Peyer's patch (tissue), 4 donors: Measurements from ENCODE around the gene FBLN1.

ENCODE experiments used
- POLR2A ChIP-seq, 2 donors: fragments of 450-650 bp; IDR thresholded peaks; one replicate each; pipeline ENCODE4 v1.5.1; 2017; ENCODE audit warnings: antibody characterized with exemption in 2 of 2, mild to moderate bottlenecking in 2 of 2, moderate library complexity in 2 of 2
- TF ChIP-seq, protein P1 (sequence below), 6 experiments: fragments of 450-650 bp in 4 of 6; fragments of 200-600 bp in 2 of 6; sonication (generic) in 1 of 6; IDR thresholded peaks; one replicate each; pipeline ENCODE4 v1.5.1; 2017 to 2019; ENCODE audit warnings: antibody characterized with exemption in 6 of 6, mild to moderate bottlenecking in 3 of 6, moderate library complexity in 1 of 6

DNA sequence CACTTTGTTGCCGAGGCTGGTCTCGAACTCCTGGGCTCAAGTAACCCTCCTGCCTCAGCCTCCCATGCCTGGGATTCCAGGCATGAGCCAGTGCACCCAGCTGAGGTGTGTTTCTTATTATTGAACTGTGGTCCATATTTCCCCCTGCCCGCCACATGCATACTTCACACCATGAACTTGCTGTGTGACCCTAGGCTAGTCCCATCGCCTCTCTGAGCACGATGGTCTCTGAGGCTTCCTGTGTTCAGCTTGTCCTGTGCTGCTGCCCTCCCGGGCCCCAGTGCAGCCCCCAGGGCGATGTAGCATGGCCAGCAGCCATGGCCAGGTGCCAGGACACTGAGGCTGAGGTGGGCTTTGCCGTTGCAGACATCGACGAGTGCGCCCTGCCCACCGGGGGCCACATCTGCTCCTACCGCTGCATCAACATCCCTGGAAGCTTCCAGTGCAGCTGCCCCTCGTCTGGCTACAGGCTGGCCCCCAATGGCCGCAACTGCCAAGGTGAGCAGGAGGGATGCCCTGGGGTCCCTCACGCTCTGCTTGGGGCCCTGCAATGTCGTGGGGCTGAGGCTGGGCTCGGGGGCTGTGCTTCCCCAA, 45.7 kb downstream of the FBLN1 start:
- TF ChIP-seq POLR2A (IDR thresholded peaks at IDR 0.05) = no peak
- TF ChIP-seq, protein P1, sequence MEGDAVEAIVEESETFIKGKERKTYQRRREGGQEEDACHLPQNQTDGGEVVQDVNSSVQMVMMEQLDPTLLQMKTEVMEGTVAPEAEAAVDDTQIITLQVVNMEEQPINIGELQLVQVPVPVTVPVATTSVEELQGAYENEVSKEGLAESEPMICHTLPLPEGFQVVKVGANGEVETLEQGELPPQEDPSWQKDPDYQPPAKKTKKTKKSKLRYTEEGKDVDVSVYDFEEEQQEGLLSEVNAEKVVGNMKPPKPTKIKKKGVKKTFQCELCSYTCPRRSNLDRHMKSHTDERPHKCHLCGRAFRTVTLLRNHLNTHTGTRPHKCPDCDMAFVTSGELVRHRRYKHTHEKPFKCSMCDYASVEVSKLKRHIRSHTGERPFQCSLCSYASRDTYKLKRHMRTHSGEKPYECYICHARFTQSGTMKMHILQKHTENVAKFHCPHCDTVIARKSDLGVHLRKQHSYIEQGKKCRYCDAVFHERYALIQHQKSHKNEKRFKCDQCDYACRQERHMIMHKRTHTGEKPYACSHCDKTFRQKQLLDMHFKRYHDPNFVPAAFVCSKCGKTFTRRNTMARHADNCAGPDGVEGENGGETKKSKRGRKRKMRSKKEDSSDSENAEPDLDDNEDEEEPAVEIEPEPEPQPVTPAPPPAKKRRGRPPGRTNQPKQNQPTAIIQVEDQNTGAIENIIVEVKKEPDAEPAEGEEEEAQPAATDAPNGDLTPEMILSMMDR (IDR thresholded peaks at IDR 0.05) = no peak
